ENCODE measurements around the gene CTRL. TPM values are rescaled to one million over a fixed set of nuclear protein-coding genes. Genes with fewer than 3 reads are reported as not detected.

CTRL gene
- total RNA-seq, 1 donor from 2014 or later = 3.2 TPM

DNA sequence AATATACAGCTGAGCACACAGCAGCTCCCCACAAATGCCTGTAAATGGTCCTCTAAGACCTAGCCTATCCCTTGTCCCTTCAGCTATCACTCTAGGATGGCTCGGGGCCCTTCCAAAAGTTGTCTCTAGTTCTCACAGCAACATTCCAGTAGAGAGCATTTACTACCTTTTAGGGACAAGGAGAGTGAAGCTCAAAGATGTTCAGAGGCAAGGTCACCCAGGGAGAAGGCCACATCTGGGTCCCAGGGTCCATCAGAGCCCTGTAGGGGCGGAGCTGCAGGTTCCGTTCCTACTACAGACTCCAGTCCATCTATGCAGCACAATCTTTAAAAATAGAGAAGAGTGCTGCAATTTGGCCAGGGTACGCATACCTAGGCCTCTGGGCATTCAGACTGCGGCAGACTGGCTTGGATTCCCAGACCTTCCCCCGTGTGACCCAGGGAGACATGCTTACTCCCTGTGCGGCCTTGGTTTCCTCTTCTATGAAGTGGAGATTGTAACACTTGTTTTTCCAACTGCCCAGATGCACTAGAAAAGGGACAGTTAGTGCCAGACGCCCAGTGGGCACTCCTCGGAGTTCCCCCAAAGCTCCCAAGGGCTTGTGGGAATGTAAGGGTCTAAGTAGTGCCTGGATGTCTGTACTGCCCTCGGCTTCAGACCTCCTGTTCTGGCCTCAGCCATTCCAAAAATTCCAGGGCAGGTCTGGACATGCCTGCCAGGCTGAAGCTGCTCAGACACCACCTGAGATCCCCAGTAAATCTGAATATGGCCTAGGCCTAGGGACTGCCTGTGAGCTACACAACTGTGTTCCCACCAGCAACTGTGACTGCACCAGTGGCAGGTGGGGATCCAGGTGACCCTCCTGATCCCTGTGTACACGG, 34.2 kb upstream of the CTRL start:
- Histone ChIP-seq H3K27me3 (no peaks in the 10 kb centered on the region), H3K9me3 (no peaks in the 10 kb centered on the region), H3K36me3 (peaks cover 0 to 20% of the 10 kb centered on the region in 2 donors), H3K4me3 (peak overlapping the region; percentile 81 to 91), H3K27ac (peak overlapping the region; percentile 89), H3K4me1 (peaks cover 80% of the 10 kb centered on the region)
- intact Hi-C loops (cut with DNase I) = no loop called here
- no peak for TF ChIP-seq POLR2AphosphoS5 (IDR thresholded peaks at IDR 0.05; ENCODE audit: insufficient read depth in 1 of 2, low read depth in 1 of 2)
- no peak for TF ChIP-seq POLR2A (IDR thresholded peaks at IDR 0.05)
- no peak for TF ChIP-seq CTCF (IDR thresholded peaks at IDR 0.05)
- DNase-seq (ENCODE audit: extremely low spot score in 2 of 2) = no peak

DNA sequence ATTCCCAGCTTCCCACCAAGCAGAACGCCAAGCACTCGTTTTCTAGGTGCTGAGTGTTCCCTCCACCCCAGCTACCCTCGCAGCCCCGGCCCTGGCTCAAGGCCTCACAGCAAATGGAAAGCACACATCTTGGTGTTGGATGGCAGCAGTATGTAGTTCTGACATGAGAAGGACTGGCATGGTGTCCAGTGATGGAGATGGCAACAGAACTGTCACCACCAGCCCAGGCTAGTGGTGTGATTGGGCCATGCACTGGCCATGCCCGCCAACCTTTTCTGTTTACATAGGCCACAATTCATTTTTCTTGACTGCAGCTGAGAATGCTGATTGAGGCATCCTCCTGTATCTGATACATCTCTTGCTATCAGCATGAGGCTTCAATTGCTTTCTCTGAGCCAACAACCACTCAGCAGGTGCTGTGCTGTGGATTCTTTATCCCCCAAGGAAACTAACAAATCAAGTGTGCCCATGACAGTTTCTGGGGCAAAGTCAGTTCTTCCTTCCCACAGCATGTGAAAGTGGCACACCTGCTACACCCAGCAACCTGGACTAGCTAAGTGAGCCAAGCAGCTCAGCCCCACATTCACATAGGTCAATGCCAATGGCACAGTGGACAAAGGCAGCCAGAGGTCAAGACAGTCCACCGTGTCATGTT, 32.9 kb upstream of the CTRL start:
- intact Hi-C loops (cut with DNase I) = no loop called here
- Histone ChIP-seq H3K36me3 (peaks cover 0 to 28% of the 10 kb centered on the region in 2 donors), H3K9me3 (no peaks in the 10 kb centered on the region), H3K4me1 (peaks cover 93% of the 10 kb centered on the region), H3K4me3 (no peak overlapping the region), H3K27me3 (no peaks in the 10 kb centered on the region), H3K27ac (no peak overlapping the region)
- TF ChIP-seq CTCF (IDR thresholded peaks at IDR 0.05) (no peak), POLR2A (IDR thresholded peaks at IDR 0.05) (no peak), POLR2AphosphoS5 (IDR thresholded peaks at IDR 0.05; ENCODE audit: insufficient read depth in 1 of 2, low read depth in 1 of 2) (no peak)
- no peak for DNase-seq (ENCODE audit: extremely low spot score in 2 of 2)

DNA sequence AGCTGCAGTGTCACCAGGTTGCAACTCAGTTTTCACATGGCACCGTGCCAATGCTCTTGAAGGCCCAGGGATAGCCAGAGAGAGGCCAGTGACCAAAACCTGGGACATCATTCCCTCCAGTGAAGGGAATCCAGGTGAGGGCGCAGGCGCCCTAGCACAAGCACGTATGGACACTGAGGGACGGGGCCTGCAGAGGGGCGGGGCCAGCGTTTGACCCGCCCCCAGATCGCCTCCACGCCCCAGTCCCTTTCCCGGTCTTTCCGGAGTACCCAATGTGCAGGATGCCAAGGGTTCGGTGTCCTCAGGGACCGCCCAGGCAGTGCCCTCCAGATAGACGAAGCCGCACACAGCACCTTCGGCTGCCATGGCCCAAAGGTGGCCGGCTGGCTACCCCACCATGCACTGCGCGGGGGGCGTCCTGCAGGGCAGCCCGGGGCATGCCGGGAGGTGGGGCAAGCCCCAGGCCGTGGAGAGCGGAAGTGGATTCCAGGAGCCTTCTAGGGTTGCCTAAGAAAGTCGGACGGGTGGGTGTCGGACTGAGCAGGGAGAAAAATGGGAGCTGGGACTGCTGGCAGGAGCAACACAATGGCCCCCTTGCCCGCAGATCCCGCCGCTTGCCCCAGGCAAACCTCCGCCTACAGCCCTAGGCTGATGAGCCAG, 32.1 kb upstream of the CTRL start:
- Histone ChIP-seq H3K4me1 (peaks cover 90% of the 10 kb centered on the region), H3K27ac (peak overlapping the region; percentile 24), H3K9me3 (no peaks in the 10 kb centered on the region), H3K36me3 (peaks cover 0 to 29% of the 10 kb centered on the region in 2 donors), H3K4me3 (peak overlapping the region in 1 of 2 donors; percentile 15), H3K27me3 (no peaks in the 10 kb centered on the region)
- intact Hi-C loops (cut with DNase I) = no loop called here
- DNase-seq (ENCODE audit: extremely low spot score in 2 of 2) = no peak
- no peak for TF ChIP-seq POLR2A (IDR thresholded peaks at IDR 0.05)
- no peak for TF ChIP-seq CTCF (IDR thresholded peaks at IDR 0.05)
- TF ChIP-seq POLR2AphosphoS5 (IDR thresholded peaks at IDR 0.05; ENCODE audit: insufficient read depth in 1 of 2, low read depth in 1 of 2) = no peak

DNA sequence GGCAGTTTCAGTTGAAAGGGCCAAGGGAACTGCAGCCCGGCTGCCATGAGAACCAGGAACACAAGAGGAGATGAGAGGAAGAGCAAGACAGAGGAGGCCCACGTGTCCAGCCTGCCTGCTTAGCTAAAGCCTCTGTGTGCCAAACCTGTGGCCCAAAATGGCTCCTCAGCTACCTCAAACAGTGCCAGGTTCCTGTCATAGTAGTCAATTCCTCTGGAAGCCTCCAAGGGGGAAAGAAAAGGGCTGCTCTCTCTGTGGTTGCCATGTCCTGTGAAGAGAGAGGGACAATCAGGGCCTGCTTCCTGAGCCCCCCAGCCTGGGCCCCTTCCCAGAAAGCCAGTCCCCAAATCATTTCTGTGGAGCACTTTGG, 31.6 kb upstream of the CTRL start:
- no peak for DNase-seq (ENCODE audit: extremely low spot score in 2 of 2)
- no peaks in the 10 kb centered on the region for H3K9me3 ChIP-seq
- peak overlapping the region; percentile 24 for H3K27ac ChIP-seq
- H3K4me1 ChIP-seq = peaks cover 89% of the 10 kb centered on the region
- no peak overlapping the region for H3K4me3 ChIP-seq
- H3K27me3 ChIP-seq = no peaks in the 10 kb centered on the region
- TF ChIP-seq POLR2A (IDR thresholded peaks at IDR 0.05) (no peak), CTCF (IDR thresholded peaks at IDR 0.05) (no peak), POLR2AphosphoS5 (IDR thresholded peaks at IDR 0.05; ENCODE audit: insufficient read depth in 1 of 2, low read depth in 1 of 2) (no peak)
- intact Hi-C loops (cut with DNase I) = no loop called here
- peaks cover 0 to 29% of the 10 kb centered on the region in 2 donors for H3K36me3 ChIP-seq

All from vagina (tissue), 2 donors.